GM23338 (cell line): ENCODE measurements around the gene PTGR2. TPM values are rescaled to one million over a fixed set of nuclear protein-coding genes. Genes with fewer than 3 reads are reported as not detected.

ENCODE experiments used
- ATAC-seq: fragments of 200-7000 bp; cut with Tn5 transposase; 3 replicates; pipeline ENCODE4 v1.9.1; 2020
- DNase-seq: peaks from one replicate; pipeline ENCODE4 v3.0.0-alpha.2; 2015; ENCODE audit warnings: low spot score
- H2AFZ ChIP-seq: fragments of 200-600 bp; sonication (generic); 2 replicates; pipeline ENCODE4 v1.8.0; 2016; ENCODE audit warnings: antibody characterized with exemption, mild to moderate bottlenecking, moderate library complexity
- H3F3A ChIP-seq: fragments of 200-600 bp; sonication (generic); replicated peaks from 2 replicates; pipeline ENCODE4 v1.8.0; 2017; ENCODE audit warnings: antibody characterized with exemption, mixed run types, low read depth
- H3K27ac ChIP-seq: fragments of 200-600 bp; sonication (generic); 2 replicates; pipeline ENCODE4 v1.6.1; 2016; ENCODE audit warnings: low read depth
- H3K27me3 ChIP-seq: fragments of 200-600 bp; sonication (generic); 2 replicates; pipeline ENCODE4 v1.8.0; 2016; ENCODE audit warnings: mild to moderate bottlenecking, mixed run types, moderate library complexity; ENCODE audit not compliant: insufficient read depth
- H3K36me3 ChIP-seq: fragments of 200-600 bp; sonication (generic); 2 replicates; pipeline ENCODE4 v1.8.0; 2016; ENCODE audit warnings: mild to moderate bottlenecking; ENCODE audit not compliant: insufficient read depth
- H3K4me1 ChIP-seq: fragments of 200-600 bp; sonication (generic); 2 replicates; pipeline ENCODE4 v1.8.0; 2016; ENCODE audit warnings: mild to moderate bottlenecking, moderate library complexity; ENCODE audit not compliant: insufficient read depth
- H3K4me2 ChIP-seq: fragments of 200-600 bp; sonication (generic); 2 replicates; pipeline ENCODE4 v1.7.1; 2017; ENCODE audit warnings: mixed run types
- H3K4me3 ChIP-seq: fragments of 200-600 bp; sonication (generic); 2 replicates; pipeline ENCODE4 v1.6.1; 2016; ENCODE audit warnings: mixed run types
- H3K79me2 ChIP-seq: fragments of 200-600 bp; sonication (generic); replicated peaks from 2 replicates; pipeline ENCODE4 v1.8.0; 2017; ENCODE audit warnings: mild to moderate bottlenecking; ENCODE audit not compliant: insufficient read depth
- H3K9me2 ChIP-seq: fragments of 200-600 bp; sonication (generic); 2 replicates; pipeline ENCODE4 v1.8.0; 2017; ENCODE audit not compliant: insufficient read depth
- H4K20me1 ChIP-seq: fragments of 200-600 bp; sonication (generic); replicated peaks from 2 replicates; pipeline ENCODE4 v1.8.0; 2017; ENCODE audit warnings: mild to moderate bottlenecking; ENCODE audit not compliant: insufficient read depth
- H3K27ac Mint-ChIP-seq: 2 replicates; pipeline ENCODE4 v1.8.0; 2020; ENCODE audit warnings: inconsistent platforms, mild to moderate bottlenecking, moderate library complexity, mixed read lengths
- H3K27me3 Mint-ChIP-seq: 3 replicates; pipeline ENCODE4 v1.8.0; 2022; ENCODE audit warnings: low read depth, mild to moderate bottlenecking, moderate library complexity, mixed read lengths, inconsistent platforms; ENCODE audit not compliant: insufficient read depth, poor library complexity
- H3K36me3 Mint-ChIP-seq: 3 replicates; pipeline ENCODE4 v1.8.0; 2021; ENCODE audit warnings: low read depth, mild to moderate bottlenecking, inconsistent platforms, moderate library complexity, mixed read lengths
- H3K4me1 Mint-ChIP-seq: 3 replicates; pipeline ENCODE4 v1.8.0; 2020; ENCODE audit warnings: mild to moderate bottlenecking, inconsistent platforms, mixed read lengths
- H3K4me3 Mint-ChIP-seq: 3 replicates; pipeline ENCODE4 v1.8.0; 2021; ENCODE audit warnings: moderate library complexity, mild to moderate bottlenecking, inconsistent platforms, mixed read lengths
- H3K9me3 Mint-ChIP-seq: 3 replicates; pipeline ENCODE4 v1.8.0; 2020; ENCODE audit warnings: moderate library complexity, mild to moderate bottlenecking, inconsistent platforms, mixed read lengths
- EZH2 ChIP-seq: fragments of 200-600 bp; sonication (generic); IDR thresholded peaks from one replicate; pipeline ENCODE4 v1.8.0; 2017; ENCODE audit warnings: antibody characterized with exemption, mild to moderate bottlenecking, low read depth; ENCODE audit not compliant: unreplicated experiment
- EZH2phosphoT487 ChIP-seq: fragments of 200-600 bp; sonication (generic); IDR thresholded peaks from one replicate; pipeline ENCODE4 v1.8.1; 2018; ENCODE audit warnings: antibody characterized with exemption; ENCODE audit not compliant: unreplicated experiment
- NANOG ChIP-seq: IDR thresholded peaks from 2 replicates; pipeline ENCODE4 v1.6.1; 2016; ENCODE audit warnings: antibody characterized with exemption, borderline replicate concordance
- STAT1 ChIP-seq: IDR thresholded peaks from one replicate; pipeline ENCODE4 v1.6.1; 2016; ENCODE audit warnings: antibody characterized with exemption; ENCODE audit not compliant: unreplicated experiment
- ZNF114 ChIP-seq: fragments of 250-450 bp; sonication (Bioruptor Pico); IDR thresholded peaks from 2 replicates; pipeline ENCODE4 v1.5.0; 2020; ENCODE audit warnings: mild to moderate bottlenecking, moderate library complexity
- polyA plus RNA-seq: library from polyadenylated mRNA; unstranded; fragments of >200 nt; fragmentation: Nextera tagmentation; extraction: Ambion mirVana; gene quantifications from 2 replicates; pipeline ENCODE4 v1.2.1, GENCODE V29; 2016
- total RNA-seq: library from RNA; depleted of rRNA; stranded (reverse); fragments of >200 nt; shearing (Covaris generic); gene quantifications from 2 replicates; pipeline ENCODE4 v1.2.3, GENCODE V29; 2014
- TF ChIP-seq, protein P1 (sequence below): fragments of 250-450 bp; sonication (Bioruptor Pico); IDR thresholded peaks from 2 replicates; pipeline ENCODE4 v1.5.0; 2020; ENCODE audit warnings: mild to moderate bottlenecking, moderate library complexity

The PTGR2 gene
- total and polyA plus RNA-seq, 2 experiments from 2014 or later: 20.0 to 25.4 TPM

DNA sequence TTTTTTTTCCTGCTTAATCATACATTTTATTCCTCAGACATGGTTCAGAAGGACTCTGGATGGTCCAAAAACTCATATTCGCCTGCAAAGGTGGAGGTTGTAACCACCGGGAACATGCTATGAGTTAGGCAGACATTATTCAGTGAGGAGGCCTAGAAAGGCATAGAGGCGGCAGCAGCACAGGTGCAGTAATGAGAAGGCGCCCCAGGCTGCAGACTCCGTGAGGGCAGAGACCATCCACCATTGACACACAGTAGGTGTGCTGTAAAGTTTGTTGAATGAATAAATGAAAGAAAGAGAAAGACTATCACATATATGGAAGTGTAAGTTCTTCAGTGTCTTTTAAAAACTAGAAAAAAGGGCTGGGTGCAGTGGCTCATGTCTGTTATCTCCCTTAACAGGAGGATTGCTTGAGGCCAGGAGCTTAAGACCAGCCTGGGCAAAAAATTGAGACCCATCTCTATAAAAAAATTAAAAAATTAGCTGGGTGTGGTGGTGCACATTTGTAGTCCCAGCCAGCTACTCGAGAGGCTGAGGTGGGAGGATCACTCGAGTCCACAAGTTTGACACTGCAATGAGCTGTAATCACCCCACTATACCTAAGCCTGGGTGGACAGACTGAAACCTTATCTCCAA is 34.5 kb upstream of the PTGR2 start:
- no peak overlapping the region for H2AFZ ChIP-seq
- H3K4me2 ChIP-seq: no peak overlapping the region
- H3K9me3 Mint-ChIP-seq: no peaks in the 10 kb centered on the region
- H3K27ac Mint-ChIP-seq: no peak overlapping the region
- H3K27me3 ChIP-seq: no peaks in the 10 kb centered on the region
- no peaks in the 10 kb centered on the region; the same call in 2 of the 3 replicates for H3K4me1 Mint-ChIP-seq
- no peaks in the 10 kb centered on the region for H3K36me3 ChIP-seq
- H3K4me3 Mint-ChIP-seq: no peak overlapping the region
- no peaks in the 10 kb centered on the region for H3K4me1 ChIP-seq
- no peaks in the 10 kb centered on the region for H3F3A ChIP-seq
- H4K20me1 ChIP-seq: no peaks in the 10 kb centered on the region
- ATAC-seq (no peak), DNase-seq (no peak)
- H3K27ac ChIP-seq: no peak overlapping the region
- H3K36me3 Mint-ChIP-seq: no peaks in the 10 kb centered on the region
- H3K27me3 Mint-ChIP-seq: peaks cover 6% of the 10 kb centered on the region
- H3K4me3 ChIP-seq: no peak overlapping the region
- TF ChIP-seq, protein P1, sequence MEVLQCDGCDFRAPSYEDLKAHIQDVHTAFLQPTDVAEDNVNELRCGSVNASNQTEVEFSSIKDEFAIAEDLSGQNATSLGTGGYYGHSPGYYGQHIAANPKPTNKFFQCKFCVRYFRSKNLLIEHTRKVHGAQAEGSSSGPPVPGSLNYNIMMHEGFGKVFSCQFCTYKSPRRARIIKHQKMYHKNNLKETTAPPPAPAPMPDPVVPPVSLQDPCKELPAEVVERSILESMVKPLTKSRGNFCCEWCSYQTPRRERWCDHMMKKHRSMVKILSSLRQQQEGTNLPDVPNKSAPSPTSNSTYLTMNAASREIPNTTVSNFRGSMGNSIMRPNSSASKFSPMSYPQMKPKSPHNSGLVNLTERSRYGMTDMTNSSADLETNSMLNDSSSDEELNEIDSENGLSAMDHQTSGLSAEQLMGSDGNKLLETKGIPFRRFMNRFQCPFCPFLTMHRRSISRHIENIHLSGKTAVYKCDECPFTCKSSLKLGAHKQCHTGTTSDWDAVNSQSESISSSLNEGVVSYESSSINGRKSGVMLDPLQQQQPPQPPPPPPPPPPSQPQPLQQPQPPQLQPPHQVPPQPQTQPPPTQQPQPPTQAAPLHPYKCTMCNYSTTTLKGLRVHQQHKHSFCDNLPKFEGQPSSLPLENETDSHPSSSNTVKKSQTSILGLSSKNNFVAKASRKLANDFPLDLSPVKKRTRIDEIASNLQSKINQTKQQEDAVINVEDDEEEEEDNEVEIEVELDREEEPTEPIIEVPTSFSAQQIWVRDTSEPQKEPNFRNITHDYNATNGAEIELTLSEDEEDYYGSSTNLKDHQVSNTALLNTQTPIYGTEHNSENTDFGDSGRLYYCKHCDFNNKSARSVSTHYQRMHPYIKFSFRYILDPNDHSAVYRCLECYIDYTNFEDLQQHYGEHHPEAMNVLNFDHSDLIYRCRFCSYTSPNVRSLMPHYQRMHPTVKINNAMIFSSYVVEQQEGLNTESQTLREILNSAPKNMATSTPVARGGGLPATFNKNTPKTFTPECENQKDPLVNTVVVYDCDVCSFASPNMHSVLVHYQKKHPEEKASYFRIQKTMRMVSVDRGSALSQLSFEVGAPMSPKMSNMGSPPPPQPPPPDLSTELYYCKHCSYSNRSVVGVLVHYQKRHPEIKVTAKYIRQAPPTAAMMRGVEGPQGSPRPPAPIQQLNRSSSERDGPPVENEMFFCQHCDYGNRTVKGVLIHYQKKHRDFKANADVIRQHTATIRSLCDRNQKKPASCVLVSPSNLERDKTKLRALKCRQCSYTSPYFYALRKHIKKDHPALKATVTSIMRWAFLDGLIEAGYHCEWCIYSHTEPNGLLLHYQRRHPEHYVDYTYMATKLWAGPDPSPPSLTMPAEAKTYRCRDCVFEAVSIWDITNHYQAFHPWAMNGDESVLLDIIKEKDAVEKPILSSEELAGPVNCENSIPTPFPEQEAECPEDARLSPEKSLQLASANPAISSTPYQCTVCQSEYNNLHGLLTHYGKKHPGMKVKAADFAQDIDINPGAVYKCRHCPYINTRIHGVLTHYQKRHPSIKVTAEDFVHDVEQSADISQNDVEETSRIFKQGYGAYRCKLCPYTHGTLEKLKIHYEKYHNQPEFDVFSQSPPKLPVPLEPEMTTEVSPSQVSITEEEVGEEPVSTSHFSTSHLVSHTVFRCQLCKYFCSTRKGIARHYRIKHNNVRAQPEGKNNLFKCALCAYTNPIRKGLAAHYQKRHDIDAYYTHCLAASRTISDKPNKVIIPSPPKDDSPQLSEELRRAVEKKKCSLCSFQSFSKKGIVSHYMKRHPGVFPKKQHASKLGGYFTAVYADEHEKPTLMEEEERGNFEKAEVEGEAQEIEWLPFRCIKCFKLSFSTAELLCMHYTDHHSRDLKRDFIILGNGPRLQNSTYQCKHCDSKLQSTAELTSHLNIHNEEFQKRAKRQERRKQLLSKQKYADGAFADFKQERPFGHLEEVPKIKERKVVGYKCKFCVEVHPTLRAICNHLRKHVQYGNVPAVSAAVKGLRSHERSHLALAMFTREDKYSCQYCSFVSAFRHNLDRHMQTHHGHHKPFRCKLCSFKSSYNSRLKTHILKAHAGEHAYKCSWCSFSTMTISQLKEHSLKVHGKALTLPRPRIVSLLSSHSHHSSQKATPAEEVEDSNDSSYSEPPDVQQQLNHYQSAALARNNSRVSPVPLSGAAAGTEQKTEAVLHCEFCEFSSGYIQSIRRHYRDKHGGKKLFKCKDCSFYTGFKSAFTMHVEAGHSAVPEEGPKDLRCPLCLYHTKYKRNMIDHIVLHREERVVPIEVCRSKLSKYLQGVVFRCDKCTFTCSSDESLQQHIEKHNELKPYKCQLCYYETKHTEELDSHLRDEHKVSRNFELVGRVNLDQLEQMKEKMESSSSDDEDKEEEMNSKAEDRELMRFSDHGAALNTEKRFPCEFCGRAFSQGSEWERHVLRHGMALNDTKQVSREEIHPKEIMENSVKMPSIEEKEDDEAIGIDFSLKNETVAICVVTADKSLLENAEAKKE (CRISPR knock-in tag): no peak
- TF ChIP-seq STAT1: no peak
- no peak for TF ChIP-seq ZNF114
- no peaks in the 10 kb centered on the region for H3K9me2 ChIP-seq
- no peaks in the 10 kb centered on the region for H3K79me2 ChIP-seq

DNA sequence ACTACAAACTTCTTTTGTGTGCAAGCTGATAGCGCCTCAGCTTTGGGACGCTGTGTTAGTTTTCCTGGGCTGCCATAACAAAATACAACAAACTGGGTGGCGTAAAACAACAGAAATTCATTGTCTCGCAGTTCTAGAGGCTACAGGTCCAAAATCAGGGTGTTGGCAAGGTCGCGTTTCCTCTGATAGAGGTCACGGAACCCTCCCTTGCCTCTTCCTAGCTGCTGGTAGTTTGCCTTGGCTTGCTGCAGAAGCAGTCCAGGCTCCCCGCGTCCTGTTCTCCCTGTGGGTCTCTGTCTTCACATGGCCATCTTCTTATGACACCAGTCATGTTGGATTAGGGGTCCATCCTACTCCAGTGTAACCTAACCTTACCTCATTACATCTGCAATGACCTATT is 32.8 kb upstream of the PTGR2 start:
- no peaks in the 10 kb centered on the region for H3K9me3 Mint-ChIP-seq
- ATAC-seq (no peak), DNase-seq (no peak)
- no peak overlapping the region for H3K27ac Mint-ChIP-seq
- Histone ChIP-seq H3K4me3 (no peak overlapping the region), H3K36me3 (no peaks in the 10 kb centered on the region), H3K27me3 (no peaks in the 10 kb centered on the region), H3K4me1 (no peaks in the 10 kb centered on the region), H3K27ac (no peak overlapping the region), H3K79me2 (no peaks in the 10 kb centered on the region), H4K20me1 (no peaks in the 10 kb centered on the region), H2AFZ (peak overlapping the region; percentile 89), H3F3A (no peaks in the 10 kb centered on the region), H3K9me2 (no peaks in the 10 kb centered on the region), H3K4me2 (no peak overlapping the region)
- peaks cover 6% of the 10 kb centered on the region for H3K27me3 Mint-ChIP-seq
- H3K4me1 Mint-ChIP-seq: no peaks in the 10 kb centered on the region; the same call in 2 of the 3 replicates
- H3K36me3 Mint-ChIP-seq: no peaks in the 10 kb centered on the region
- H3K4me3 Mint-ChIP-seq: no peak overlapping the region
- TF ChIP-seq ZNF114 (no peak), EZH2 (no peak), NANOG (no peak), EZH2phosphoT487 (no peak)
- TF ChIP-seq, protein P1 (CRISPR knock-in tag): no peak
